ENCODE measurements around the gene MMP19.

GRCh38 chr12:55812088-55812487 is 30.6 kb downstream of the MMP19 start:
- TF ChIP-seq EZH2 (IDR thresholded peaks at IDR 0.05; ENCODE audit: borderline replicate concordance, low read length), result no peak
- TF ChIP-seq CTCF (conservative IDR thresholded peaks at IDR 0.05 in 1 of 2, IDR thresholded peaks at IDR 0.05 in 1 of 2; ENCODE audit: extremely low read depth in 1 of 2, insufficient read depth in 1 of 2, low read depth in 1 of 2, low read length in 2 of 2), result no peak

All from mammary epithelial cell (primary cell).